HG03139 (cell line): ENCODE results near the gene MAGEA1.
"Not testable (repeated sequence)": the region's sequence is repeated elsewhere in the genome, so short reads cannot be mapped to it uniquely, and the experiment has no call there.

ENCODE experiments used
- ATAC-seq: cut with Tn5 transposase; IDR thresholded peaks from one replicate; pipeline ENCODE4 v1.9.1; 2021; ENCODE audit not compliant: unreplicated experiment

MAGEA1 gene

GRCh38 chrX:153179131-153179530 lies at the start of gene MAGEA1:
Gene MAGEA1, plus strand, starts transcription at chrX:153179284. Its CDS starts 3,106 bp downstream, at chrX:153182390.
- no peak for ATAC-seq

- ATAC-seq, result not testable (repeated sequence)
These were observed 46.2 kb upstream of the MAGEA1 start for GRCh38 chrX:153132924-153133323.

- ATAC-seq, result not testable (repeated sequence)
These were observed 40.0 kb upstream of the MAGEA1 start for GRCh38 chrX:153139074-153139473.

GRCh38 chrX:153146288-153146687 lies 32.8 kb upstream of the MAGEA1 start:
- ATAC-seq, result not testable (repeated sequence)

GRCh38 chrX:153153516-153153915 lies 25.6 kb upstream of the MAGEA1 start:
- ATAC-seq, result no peak

- no peak for ATAC-seq
These were observed 21.6 kb upstream of the MAGEA1 start for GRCh38 chrX:153157450-153157849.

GRCh38 chrX:153158319-153158718 lies 20.8 kb upstream of the MAGEA1 start:
- no peak for ATAC-seq

- no peak for ATAC-seq
These were observed 17.1 kb upstream of the MAGEA1 start for GRCh38 chrX:153161952-153162351.

GRCh38 chrX:153164733-153165132 lies 14.4 kb upstream of the MAGEA1 start:
- ATAC-seq, result no peak

GRCh38 chrX:153168423-153168822 lies 10.7 kb upstream of the MAGEA1 start:
- ATAC-seq, result not testable (repeated sequence)

GRCh38 chrX:153181822-153182221 lies 2.7 kb downstream of the MAGEA1 start:
- no peak for ATAC-seq

GRCh38 chrX:153184787-153185186 lies 5.7 kb downstream of the MAGEA1 start:
- no peak for ATAC-seq

GRCh38 chrX:153190381-153190780 lies 11.3 kb downstream of the MAGEA1 start:
- ATAC-seq, result no peak

GRCh38 chrX:153200462-153200861 lies 21.4 kb downstream of the MAGEA1 start:
- ATAC-seq, result no peak

- no peak for ATAC-seq
These were observed 27.5 kb downstream of the MAGEA1 start for GRCh38 chrX:153206425-153207046.

- no peak for ATAC-seq
These were observed 30.3 kb downstream of the MAGEA1 start for GRCh38 chrX:153209347-153209746.

GRCh38 chrX:153214934-153215333 lies 35.9 kb downstream of the MAGEA1 start:
- no peak for ATAC-seq

- ATAC-seq, result no peak
These were observed 37.8 kb downstream of the MAGEA1 start for GRCh38 chrX:153216926-153217325.

GRCh38 chrX:153225438-153226098 lies 46.5 kb downstream of the MAGEA1 start:
- ATAC-seq, result no peak

GRCh38 chrX:153226344-153227185 lies 47.5 kb downstream of the MAGEA1 start:
- no peak for ATAC-seq
